HepG2 (cell line): Measurements from ENCODE around the gene FGGY. TPM values are rescaled to one million over a fixed set of nuclear protein-coding genes. Genes with fewer than 3 reads are reported as not detected.

Experiments
- ARID5B ChIP-seq: IDR thresholded peaks from 2 replicates; pipeline ENCODE4 v1.4.0; 2020; ENCODE audit warnings: mild to moderate bottlenecking, missing genetic modification reagents
- CENPBD1 ChIP-seq: sonication (generic); formaldehyde crosslinking; IDR thresholded peaks from 2 replicates; pipeline ENCODE4 v1.8.0; 2022; ENCODE audit warnings: missing genetic modification reagents, low read depth, mild to moderate bottlenecking, borderline replicate concordance
- CENPT ChIP-seq: sonication (generic); formaldehyde crosslinking; IDR thresholded peaks from 2 replicates; pipeline ENCODE4 v1.8.0; 2022; ENCODE audit warnings: low read depth, mild to moderate bottlenecking, moderate library complexity, missing genetic modification reagents
- MATR3 ChIP-seq: sonication (generic); formaldehyde crosslinking; IDR thresholded peaks from 2 replicates; pipeline ENCODE4 v1.4.0; 2020; ENCODE audit warnings: missing genetic modification reagents
- MTERF4 ChIP-seq: sonication (generic); formaldehyde crosslinking; IDR thresholded peaks from 2 replicates; pipeline ENCODE4 v1.8.0; 2023; ENCODE audit warnings: mild to moderate bottlenecking, missing genetic modification reagents
- NFKBIZ ChIP-seq: IDR thresholded peaks from 2 replicates; pipeline ENCODE4 v1.6.1; 2018; ENCODE audit warnings: missing genetic modification reagents, missing compliant biosample characterization
- YEATS4 ChIP-seq: sonication (generic); formaldehyde crosslinking; IDR thresholded peaks from 2 replicates; pipeline ENCODE4 v1.4.0; 2020; ENCODE audit warnings: missing genetic modification reagents, borderline replicate concordance
- ZBTB43 ChIP-seq: sonication (generic); formaldehyde crosslinking; conservative IDR thresholded peaks from 2 replicates; pipeline ENCODE4 v1.4.0; 2020; ENCODE audit warnings: missing genetic modification reagents
- ZMAT3 ChIP-seq: sonication (generic); formaldehyde crosslinking; conservative IDR thresholded peaks from 2 replicates; pipeline ENCODE4 v1.7.0; 2021; ENCODE audit warnings: missing genetic modification reagents
- ZNF407 ChIP-seq: sonication (generic); formaldehyde crosslinking; IDR thresholded peaks from one replicate; pipeline ENCODE4 v1.5.1; 2020; ENCODE audit warnings: mild to moderate bottlenecking, missing genetic modification reagents; ENCODE audit errors: not compliant biosample characterization
- ZNF512 ChIP-seq: sonication (generic); formaldehyde crosslinking; IDR thresholded peaks from 2 replicates; pipeline ENCODE4 v1.4.0; 2020; ENCODE audit warnings: mild to moderate bottlenecking, missing genetic modification reagents
- ZNF749 ChIP-seq: sonication (generic); formaldehyde crosslinking; IDR thresholded peaks from 2 replicates; pipeline ENCODE4 v1.8.0; 2022; ENCODE audit warnings: mild to moderate bottlenecking, missing genetic modification reagents, moderate library complexity, borderline replicate concordance
- polyA plus RNA-seq, 8 experiments: library from polyadenylated mRNA; depleted of rRNA in 3 of 8; stranded (reverse) in 7 of 8; unstranded in 1 of 8; fragments of >200 nt; fragmentation: Illumina TruSeq in 4 of 8; extraction: Trizol in 4 of 8; gene quantifications; 2 replicates each; pipeline versions ENCODE4 v1.2.1 to v1.2.3, GENCODE V29; 2011 to 2016; ENCODE audit warnings: low read depth in 4 of 8, missing spikeins in 1 of 8, mixed read lengths in 1 of 8; ENCODE audit not compliant: insufficient read depth in 1 of 8
- total RNA-seq, 5 experiments: library from RNA; depleted of rRNA; stranded (reverse); fragments of >200 nt; fragmentation: Illumina TruSeq; extraction: Trizol; gene quantifications; 2 replicates each; pipeline ENCODE4 v1.2.3, GENCODE V29; 2016; ENCODE audit warnings: low read depth in 1 of 5

FGGY gene
- total and polyA plus RNA-seq, 2 of the 13 experiments (the other 11 are each of a cell fraction or from before 2014, with no cell fraction given) = 15.7 to 27.5 TPM

- no peak for TF ChIP-seq MTERF4 (CRISPR knock-in tag)
- TF ChIP-seq NFKBIZ = no peak
- TF ChIP-seq ZNF749 = no peak
- no peak for TF ChIP-seq ZNF407
- peak; percentile 90 for TF ChIP-seq ZBTB43 (CRISPR knock-in tag)
- peak; percentile 90 for TF ChIP-seq ARID5B (CRISPR knock-in tag)
- TF ChIP-seq CENPT (CRISPR knock-in tag) = no peak
- no peak for TF ChIP-seq YEATS4 (CRISPR knock-in tag)
- no peak for TF ChIP-seq CENPBD1 (CRISPR knock-in tag)
- no peak for TF ChIP-seq ZMAT3
- TF ChIP-seq ZNF512 (CRISPR knock-in tag) = no peak
- no peak for TF ChIP-seq MATR3 (CRISPR knock-in tag)
Measured at GRCh38 chr1:59522925-59523505, 226.1 kb downstream of the FGGY start (continued).
